GM18951 (cell line): ENCODE data around the gene CMIP.

ENCODE experiments used
- POLR2A ChIP-seq: IDR thresholded peaks from 4 replicates; pipeline ENCODE4 v1.6.1; 2011; ENCODE audit warnings: mild to moderate bottlenecking; ENCODE audit not compliant: insufficient read length, insufficient read depth; ENCODE audit errors: extremely low read depth
- in situ Hi-C: fragments of 300-500 bp; cut with MboI; formaldehyde crosslinking; loops from one replicate; pipeline ENCODE4 v1.12.0; 2022; ENCODE audit warnings: low sequenced_read_pairs, mixed read lengths, inconsistent platforms; ENCODE audit not compliant: unreplicated experiment

Gene CMIP

GRCh38 chr16:81432937-81433557 is 11.6 kb upstream of the CMIP start:
- TF ChIP-seq POLR2A, result no peak
- in situ Hi-C loops, result no loop called here

DNA sequence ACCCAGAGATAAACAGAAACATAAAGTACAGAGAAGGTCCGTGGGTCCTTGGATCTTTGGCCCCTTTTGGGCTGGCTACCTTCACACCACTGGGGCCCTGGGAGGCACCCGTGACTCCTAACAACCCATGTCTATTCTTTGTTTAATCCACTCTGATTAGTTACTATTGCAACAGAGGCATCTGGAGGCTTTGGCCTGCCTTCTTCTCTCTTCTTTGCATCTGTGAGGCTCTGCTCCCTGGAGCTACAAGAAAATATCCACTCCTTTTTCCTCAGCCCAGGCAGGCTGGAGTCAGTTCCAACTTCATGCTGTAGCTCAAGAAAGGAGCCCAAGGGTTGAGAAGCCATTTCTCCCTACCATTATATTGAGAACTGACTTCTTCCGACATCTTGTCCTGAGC is 9.5 kb upstream of the CMIP start:
- in situ Hi-C loops, result no loop called here
- TF ChIP-seq POLR2A, result no peak

GRCh38 chr16:81435567-81435966 is 9.0 kb upstream of the CMIP start:
- in situ Hi-C loops, result no loop called here
- no peak for TF ChIP-seq POLR2A

GRCh38 chr16:81436386-81436785 is 8.2 kb upstream of the CMIP start:
- TF ChIP-seq POLR2A, result no peak
- in situ Hi-C loops, result no loop called here

DNA sequence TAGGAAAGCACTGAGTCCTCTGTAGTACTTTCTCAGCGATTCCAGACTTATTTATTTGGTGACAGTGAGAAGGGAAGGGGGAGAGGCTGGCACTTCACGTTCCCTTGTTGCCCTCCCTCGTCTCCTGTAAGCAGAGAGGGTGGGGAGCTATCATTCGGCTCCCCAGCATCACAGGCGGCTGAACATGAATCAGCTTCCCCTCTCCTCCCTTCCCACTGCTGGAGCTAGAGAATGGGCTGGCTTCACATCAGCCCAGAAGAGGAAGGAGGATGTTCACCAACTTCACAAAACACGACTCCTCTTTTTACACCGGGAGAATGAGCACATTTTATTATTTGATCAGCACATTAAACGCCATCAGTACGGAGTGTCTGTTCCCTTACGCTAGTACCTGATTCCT is 6.7 kb upstream of the CMIP start:
- in situ Hi-C loops, result no loop called here
- TF ChIP-seq POLR2A, result no peak

DNA sequence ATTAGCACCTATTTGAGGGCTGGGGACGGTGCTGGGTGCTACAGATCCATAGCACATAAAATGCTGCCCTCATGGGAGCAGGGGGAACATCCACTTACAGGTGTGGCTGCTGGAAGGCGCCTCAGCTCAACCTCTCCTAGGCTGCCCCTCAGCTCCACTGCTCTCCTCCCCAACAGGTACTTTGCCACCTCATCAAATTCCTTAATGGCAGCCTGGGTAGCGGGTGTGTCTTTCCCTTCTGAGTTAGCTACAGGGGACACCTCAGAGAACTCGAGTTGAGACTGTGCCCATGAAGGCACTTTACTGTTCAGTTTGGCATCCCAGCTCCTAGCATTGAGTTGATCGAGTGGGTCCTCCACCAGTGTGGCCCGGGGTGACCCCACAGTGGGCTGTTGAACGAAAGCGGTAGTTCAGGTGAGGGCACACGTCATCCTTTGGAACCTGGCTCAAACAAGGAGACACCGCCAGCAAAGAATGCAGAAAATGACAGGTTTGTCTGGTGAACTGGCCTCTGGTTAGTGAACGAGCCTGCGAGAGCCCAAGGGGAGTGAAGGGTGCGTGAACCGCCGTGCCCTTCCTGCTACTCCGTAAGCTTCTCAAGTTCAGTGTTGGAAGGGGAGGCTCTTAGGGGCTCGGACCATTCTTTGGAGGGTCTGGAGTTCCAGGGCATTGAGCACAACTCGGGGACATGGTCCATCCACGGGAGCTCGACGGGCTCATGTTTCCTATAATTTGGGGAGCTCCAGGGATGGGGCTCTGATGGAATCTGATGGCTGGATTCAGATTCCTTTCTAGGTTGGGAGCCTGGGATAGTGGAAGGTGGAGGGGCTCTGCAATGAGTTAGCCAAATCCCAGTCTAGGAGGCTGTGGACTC is 3.5 kb upstream of the CMIP start:
- in situ Hi-C loops, result no loop called here
- TF ChIP-seq POLR2A, result no peak

DNA sequence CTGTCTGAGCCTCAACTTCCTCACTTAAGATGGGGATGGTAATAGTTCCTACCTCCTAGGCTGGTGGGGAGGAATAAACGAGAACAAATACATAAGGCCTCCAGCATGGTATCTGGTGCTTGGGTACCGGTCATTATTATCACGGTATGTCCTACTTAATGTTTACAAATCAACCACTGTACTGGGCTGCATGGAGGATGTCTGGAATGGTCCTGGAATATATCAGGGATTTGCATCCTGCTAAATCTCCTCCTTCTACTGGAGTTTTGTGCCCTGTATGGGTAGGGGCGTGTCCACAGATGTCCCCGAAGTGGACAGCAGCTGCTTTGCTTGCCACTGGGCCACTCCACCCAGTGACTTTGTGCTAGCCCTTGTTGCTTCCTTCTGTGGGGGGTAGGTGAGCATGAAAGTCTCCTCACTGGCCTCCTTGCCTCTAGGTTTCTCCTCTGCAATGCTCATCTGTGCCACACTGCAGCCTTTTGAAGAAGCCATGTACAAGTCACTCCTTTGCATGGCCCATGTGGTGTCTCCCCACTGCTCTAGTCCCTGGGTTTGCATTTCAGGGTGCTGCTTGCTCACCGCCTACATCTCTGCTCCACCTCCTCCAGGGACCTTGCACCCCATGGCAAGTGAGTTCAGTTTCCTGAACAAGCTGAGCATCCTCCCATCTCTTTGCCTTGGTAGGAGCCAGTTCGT is 2.2 kb upstream of the CMIP start:
- in situ Hi-C loops, result no loop called here
- TF ChIP-seq POLR2A, result no peak

DNA sequence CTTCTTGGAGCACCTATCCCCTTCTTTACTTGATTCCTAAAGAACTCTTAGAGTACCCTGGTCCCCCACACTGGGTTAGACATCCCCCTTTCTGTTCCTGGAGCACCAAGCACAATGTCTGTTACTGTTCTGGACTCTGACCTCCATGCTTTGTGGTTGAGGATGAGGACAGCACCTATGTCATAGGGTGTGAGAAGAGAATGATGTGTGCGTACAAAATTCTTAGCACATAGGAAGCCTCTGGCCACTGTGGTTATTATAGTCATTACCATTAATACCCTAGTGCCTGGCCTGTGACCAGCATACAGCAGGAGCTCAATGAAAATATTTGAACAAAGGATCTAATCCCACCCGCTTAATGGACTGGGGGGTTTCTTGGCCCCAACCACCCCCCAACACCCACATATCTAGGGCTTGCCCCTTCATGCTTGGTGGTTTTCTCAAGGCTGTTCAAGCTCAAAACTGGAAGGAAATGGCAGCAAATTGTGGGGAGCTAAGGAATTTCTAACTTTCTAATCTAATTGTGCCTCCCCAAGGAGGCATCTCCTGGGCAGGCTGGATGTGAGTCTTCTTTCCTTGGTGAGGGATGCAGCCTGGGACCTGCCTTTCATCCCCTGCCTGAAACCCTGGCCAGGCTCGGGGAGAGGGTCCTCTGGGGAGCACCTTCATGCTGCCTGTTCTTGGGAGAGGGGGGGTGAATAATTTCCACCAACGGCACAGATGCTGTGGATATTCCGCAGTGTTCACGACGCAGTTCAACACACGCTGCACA is 1.5 kb upstream of the CMIP start:
- in situ Hi-C loops, result no loop called here
- no peak for TF ChIP-seq POLR2A

- in situ Hi-C loops, result no loop called here
- no peak for TF ChIP-seq POLR2A
Observed at GRCh38 chr16:81443688-81444447, 740 bp upstream of the CMIP start.

DNA sequence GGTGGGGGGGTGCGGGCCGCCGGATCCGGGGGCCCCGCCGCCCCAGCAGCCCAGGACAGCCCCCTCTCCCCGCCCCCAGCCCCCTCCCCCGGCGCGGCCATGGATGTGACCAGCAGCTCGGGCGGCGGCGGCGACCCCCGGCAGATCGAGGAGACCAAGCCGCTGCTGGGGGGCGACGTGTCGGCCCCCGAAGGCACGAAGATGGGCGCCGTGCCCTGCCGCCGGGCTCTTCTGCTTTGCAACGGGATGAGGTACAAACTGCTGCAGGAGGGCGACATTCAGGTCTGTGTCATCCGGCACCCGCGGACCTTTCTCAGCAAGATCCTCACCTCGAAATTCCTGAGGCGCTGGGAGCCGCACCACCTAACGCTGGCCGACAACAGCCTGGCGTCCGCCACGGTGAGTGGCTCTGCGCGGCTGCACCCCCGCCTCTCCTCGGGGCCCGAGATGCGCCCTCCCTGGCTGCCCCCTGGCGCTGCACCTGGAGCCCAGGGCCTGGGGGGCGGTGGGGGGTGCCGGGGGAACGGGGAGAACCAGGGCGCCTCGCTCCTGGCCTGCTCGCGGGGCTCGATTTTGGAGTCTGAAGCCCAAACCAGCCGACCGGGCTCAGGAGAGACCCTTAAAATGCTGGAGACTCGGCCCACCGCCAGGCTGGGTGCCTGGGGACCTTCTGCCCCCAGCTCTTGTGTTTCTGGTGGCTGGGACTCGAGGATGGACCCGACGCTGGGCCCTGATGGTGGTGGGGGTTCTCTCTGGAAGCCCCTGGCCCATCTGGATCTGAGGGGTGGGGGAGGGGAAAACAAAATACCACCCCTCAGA is 744 bp downstream of the CMIP start:
- in situ Hi-C loops, result no loop called here
- peak; percentile 13 for TF ChIP-seq POLR2A

GRCh38 chr16:81445966-81446906 is 1.6 kb downstream of the CMIP start:
- no peak for TF ChIP-seq POLR2A
- in situ Hi-C loops, result no loop called here
